ENCODE measurements around the gene GFY.
A peak's percentile ranks its signal among the peaks of the same experiment; 100 is the strongest.
"Not testable (repeated sequence)": the region's sequence is repeated elsewhere in the genome, so short reads cannot be mapped to it uniquely, and the experiment has no call there.

GFY gene

GRCh38 chr19:49444100-49444700 lies 19.0 kb downstream of the GFY start:
- DNase-seq: not testable (repeated sequence)

GRCh38 chr19:49445997-49446396 lies 20.8 kb downstream of the GFY start:
- DNase-seq: no peak

GRCh38 chr19:49447485-49448431 lies 22.6 kb downstream of the GFY start:
- DNase-seq: no peak

GRCh38 chr19:49448432-49448786 lies 23.2 kb downstream of the GFY start:
- DNase-seq: no peak

GRCh38 chr19:49450405-49450804 lies 25.2 kb downstream of the GFY start:
- DNase-seq: no peak

GRCh38 chr19:49451430-49452181 lies 26.4 kb downstream of the GFY start, which contains the start of gene PIH1D1:
TSS of gene PIH1D1 (minus strand) at chr19:49451814. CDS start at chr19:49451574, 240 bp downstream.
- peak; percentile 94 for DNase-seq

- peak; percentile 99 for DNase-seq
Observed at GRCh38 chr19:49453013-49453756, 28.0 kb downstream of the GFY start, which contains the start of gene ALDH16A1. TSS of gene ALDH16A1 (plus strand) at chr19:49453225. CDS start at chr19:49453332, 107 bp downstream.

- DNase-seq: no peak
Observed at GRCh38 chr19:49453757-49454240, 28.6 kb downstream of the GFY start.

- DNase-seq: no peak
Observed at GRCh38 chr19:49455773-49456172, 30.6 kb downstream of the GFY start.

- no peak for DNase-seq
Observed at GRCh38 chr19:49456326-49456725, 31.1 kb downstream of the GFY start.

GRCh38 chr19:49458567-49458903 lies 33.3 kb downstream of the GFY start:
- no peak for DNase-seq

- no peak for DNase-seq
Observed at GRCh38 chr19:49459388-49459787, 34.2 kb downstream of the GFY start.

GRCh38 chr19:49461130-49461529 lies 35.9 kb downstream of the GFY start:
- DNase-seq: not testable (repeated sequence)

GRCh38 chr19:49461656-49462055 lies 36.5 kb downstream of the GFY start:
- no peak for DNase-seq

GRCh38 chr19:49462492-49462891 lies 37.3 kb downstream of the GFY start:
- no peak for DNase-seq

GRCh38 chr19:49463960-49464740 lies 39.0 kb downstream of the GFY start:
- DNase-seq: no peak

- DNase-seq: no peak
Observed at GRCh38 chr19:49465371-49465770, 40.2 kb downstream of the GFY start.

GRCh38 chr19:49468199-49468598 lies 43.0 kb downstream of the GFY start:
- no peak for DNase-seq

GRCh38 chr19:49468746-49469447 lies 43.7 kb downstream of the GFY start:
- no peak for DNase-seq

- DNase-seq: no peak
Observed at GRCh38 chr19:49469828-49470614, 44.8 kb downstream of the GFY start.
